ENCODE results near the gene PLA2G12A.

Gene PLA2G12A

GRCh38 chr4:109676886-109677285, 53.0 kb downstream of the PLA2G12A start:
- no peak for DNase-seq (ENCODE audit: low read depth)

DNA sequence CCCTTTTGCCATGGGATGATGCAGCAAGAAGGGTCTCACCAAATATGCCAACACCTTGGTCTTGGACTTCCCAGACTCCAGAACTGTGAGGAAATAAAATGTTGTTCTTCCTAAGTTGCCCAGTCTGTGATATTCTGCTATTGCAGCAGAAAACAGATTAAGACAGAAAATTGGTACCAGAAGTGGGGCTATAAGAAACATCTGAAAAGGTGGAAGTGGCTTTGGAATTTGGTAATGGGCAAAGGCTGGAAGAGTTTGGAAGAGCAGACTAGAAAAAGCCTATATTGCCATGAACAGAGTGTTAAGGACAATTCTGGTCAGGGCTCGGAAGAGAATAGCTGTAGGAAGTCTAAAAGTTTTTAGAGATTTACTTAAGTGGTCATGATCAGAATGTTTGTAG, 54.0 kb downstream of the PLA2G12A start:
- no peak for DNase-seq (ENCODE audit: low read depth)

GRCh38 chr4:109675181-109675580, 54.7 kb downstream of the PLA2G12A start:
- DNase-seq (ENCODE audit: low read depth): no peak

GRCh38 chr4:109673303-109673702, 56.6 kb downstream of the PLA2G12A start:
- DNase-seq (ENCODE audit: low read depth): no peak

- no peak for DNase-seq (ENCODE audit: low read depth)
Measured at GRCh38 chr4:109672169-109672930, 57.5 kb downstream of the PLA2G12A start.

- DNase-seq (ENCODE audit: low read depth): peak; percentile 5
Measured at GRCh38 chr4:109671350-109671749, 58.5 kb downstream of the PLA2G12A start.

GRCh38 chr4:109665783-109666485, 63.9 kb downstream of the PLA2G12A start:
- DNase-seq (ENCODE audit: low read depth): no peak

GRCh38 chr4:109662771-109663170, 67.1 kb downstream of the PLA2G12A start:
- DNase-seq (ENCODE audit: low read depth): no peak

- no peak for DNase-seq (ENCODE audit: low read depth)
Measured at GRCh38 chr4:109662116-109662515, 67.8 kb downstream of the PLA2G12A start.

Measured in iris pigment epithelial cell (primary cell).